Esophagus muscularis mucosa (tissue), 4 donors: ENCODE data around the gene NHLRC4.

Experiments used
- EP300 ChIP-seq: sonication (generic); formaldehyde crosslinking; IDR thresholded peaks from one replicate; pipeline ENCODE4 v1.6.1; 2017; ENCODE audit warnings: antibody characterized with exemption
- POLR2A ChIP-seq: fragments of 450-650 bp; IDR thresholded peaks from one replicate; pipeline ENCODE4 v1.6.1; 2017; ENCODE audit warnings: antibody characterized with exemption, moderate library complexity, mild to moderate bottlenecking, low read depth
- TF ChIP-seq, protein P1 (sequence below), 3 experiments: fragments of 200-600 bp in 2 of 3; fragments of 450-650 bp in 1 of 3; sonication (generic) in 2 of 3; IDR thresholded peaks; one replicate each; pipeline ENCODE4 v1.5.1; 2017 to 2019; ENCODE audit warnings: antibody characterized with exemption in 3 of 3, mild to moderate bottlenecking in 2 of 3, moderate library complexity in 1 of 3

DNA sequence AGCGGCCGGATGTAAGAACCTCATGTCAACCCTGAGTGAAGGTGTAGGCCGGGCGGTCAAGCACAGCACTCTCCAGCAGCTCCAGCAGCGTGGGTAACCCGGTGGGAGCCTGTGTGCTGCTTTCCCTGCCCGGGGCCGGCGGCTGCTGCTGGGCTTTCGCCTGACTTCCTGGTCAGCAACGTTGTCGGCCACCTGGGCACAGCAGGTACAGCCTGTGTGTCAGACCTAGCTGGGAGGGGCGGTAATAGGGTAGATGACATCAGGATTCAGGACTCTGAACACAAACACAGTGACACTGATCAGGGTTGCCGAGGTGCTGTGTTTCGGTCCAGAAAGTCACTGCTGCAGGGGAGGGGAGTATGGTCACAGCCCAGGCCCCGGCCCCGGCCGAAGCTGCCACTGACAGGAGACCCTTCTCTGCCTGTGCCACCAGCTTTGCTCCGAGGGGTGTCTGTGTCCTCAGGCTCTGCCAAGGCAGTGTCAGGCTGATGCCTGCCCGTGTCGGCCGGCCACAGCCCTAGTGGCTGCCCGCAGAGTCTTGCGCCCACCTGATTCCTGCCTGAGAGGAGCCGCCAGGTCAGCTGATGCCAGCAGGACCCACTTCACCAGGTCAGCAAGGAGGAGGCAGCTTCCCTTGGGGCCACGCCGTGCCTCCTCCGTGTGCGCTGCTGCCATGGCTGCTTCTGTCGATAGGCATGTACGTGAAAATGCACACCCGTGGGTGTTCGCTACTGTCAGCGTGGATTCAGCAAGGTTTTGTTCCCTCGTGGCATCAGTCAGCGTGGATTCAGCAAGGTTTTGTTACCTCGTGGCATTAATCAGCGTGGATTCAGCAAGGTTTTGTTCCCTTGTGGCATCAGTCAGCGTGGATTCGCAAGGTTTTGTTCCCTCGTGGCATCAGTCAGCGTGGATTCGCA, 32.3 kb downstream of the NHLRC4 start:
- TF ChIP-seq, protein P1, sequence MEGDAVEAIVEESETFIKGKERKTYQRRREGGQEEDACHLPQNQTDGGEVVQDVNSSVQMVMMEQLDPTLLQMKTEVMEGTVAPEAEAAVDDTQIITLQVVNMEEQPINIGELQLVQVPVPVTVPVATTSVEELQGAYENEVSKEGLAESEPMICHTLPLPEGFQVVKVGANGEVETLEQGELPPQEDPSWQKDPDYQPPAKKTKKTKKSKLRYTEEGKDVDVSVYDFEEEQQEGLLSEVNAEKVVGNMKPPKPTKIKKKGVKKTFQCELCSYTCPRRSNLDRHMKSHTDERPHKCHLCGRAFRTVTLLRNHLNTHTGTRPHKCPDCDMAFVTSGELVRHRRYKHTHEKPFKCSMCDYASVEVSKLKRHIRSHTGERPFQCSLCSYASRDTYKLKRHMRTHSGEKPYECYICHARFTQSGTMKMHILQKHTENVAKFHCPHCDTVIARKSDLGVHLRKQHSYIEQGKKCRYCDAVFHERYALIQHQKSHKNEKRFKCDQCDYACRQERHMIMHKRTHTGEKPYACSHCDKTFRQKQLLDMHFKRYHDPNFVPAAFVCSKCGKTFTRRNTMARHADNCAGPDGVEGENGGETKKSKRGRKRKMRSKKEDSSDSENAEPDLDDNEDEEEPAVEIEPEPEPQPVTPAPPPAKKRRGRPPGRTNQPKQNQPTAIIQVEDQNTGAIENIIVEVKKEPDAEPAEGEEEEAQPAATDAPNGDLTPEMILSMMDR (IDR thresholded peaks at IDR 0.05): no peak
- TF ChIP-seq POLR2A: no peak
- no peak for TF ChIP-seq EP300
